HG03175 (cell line): Measurements from ENCODE around the gene GRWD1.

Source experiments
- ATAC-seq: cut with Tn5 transposase; IDR thresholded peaks from one replicate; pipeline ENCODE4 v1.9.1; 2021; ENCODE audit warnings: mild to moderate bottlenecking, moderate library complexity; ENCODE audit not compliant: unreplicated experiment

The GRWD1 gene

DNA sequence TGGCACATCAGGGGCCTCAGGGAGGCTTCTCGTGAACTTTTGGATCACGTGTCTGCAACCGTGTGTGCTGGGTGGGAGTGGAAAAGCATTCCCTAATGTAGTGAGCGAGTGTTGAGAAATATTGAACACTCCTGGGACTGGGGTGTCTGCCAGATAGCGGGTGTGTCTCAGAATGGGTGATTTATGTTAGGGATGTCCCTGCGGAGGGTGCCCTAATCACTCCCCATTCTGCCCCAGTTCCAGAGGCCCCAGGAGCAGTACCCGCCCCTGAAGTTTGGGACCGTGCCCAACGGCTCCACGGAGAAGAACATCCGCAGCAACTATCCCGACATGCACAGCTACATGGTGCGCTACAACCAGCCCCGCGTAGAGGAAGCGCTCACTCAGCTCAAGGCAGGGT is 24.2 kb upstream of the GRWD1 start:
- ATAC-seq: no peak

DNA sequence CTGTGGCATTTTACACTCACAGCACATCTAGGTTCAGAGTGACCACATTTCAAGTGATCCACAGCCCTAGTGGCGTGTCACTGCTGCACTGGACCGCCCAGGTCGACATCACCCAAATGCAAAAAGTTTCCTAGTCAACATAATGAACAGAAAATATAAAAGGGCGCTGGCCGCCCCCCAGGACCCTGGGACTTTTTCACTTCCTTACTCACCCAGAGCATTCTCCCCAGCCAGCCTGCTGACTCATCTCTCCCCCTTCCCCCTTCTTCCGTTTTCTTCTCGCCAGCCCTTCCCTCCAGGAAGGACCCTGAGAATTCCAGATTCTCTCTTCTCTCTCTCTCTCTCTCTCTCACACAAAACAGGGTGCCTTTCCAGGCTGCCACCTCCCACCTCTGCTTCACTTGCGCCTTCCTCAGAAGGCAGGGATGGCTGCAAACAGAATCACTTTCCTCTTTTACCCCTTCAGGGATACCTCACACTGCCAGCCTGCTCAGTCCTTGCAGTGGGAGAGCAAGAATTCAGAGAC is 21.0 kb upstream of the GRWD1 start:
- ATAC-seq: no peak

DNA sequence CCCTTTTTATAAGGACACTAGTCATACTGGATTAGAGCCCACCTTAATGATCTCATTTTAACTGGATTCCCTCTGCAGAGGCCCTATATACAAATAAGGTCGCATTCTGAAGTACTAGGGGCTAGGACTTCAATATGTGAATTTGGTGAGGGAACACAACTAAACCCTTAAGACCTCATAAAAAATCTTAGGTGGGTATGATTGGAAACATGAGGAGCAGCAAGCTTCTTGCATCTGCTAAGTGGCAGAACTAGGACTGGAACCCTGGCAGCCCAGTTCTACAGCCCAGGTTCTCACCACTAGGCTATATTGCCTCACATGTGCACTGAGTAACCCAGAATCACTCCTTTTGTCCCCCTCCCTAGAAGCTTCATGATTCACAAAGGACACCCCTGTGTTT is 17.1 kb upstream of the GRWD1 start:
- no peak for ATAC-seq

DNA sequence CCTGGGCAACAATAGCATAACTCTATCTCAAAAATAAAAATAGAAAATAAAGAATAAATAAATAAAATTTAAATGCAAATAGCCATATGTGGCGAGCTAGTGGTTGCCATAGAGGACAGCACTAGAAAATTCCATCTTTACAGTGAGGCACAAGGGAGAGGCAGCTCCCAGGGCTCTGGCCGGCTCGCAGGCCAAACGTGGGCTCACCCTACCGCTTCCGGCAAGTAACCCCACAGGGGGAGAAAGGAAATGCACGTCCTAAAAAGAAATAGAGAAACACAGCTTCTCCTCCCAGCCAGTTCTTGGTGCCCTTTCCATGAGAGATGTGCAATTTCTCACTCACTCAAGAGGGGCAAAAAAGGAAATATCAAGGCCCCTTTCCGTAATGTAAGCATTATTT is 12.4 kb upstream of the GRWD1 start:
- ATAC-seq: no peak

GRCh38 chr19:48436586-48436985 is 9.2 kb upstream of the GRWD1 start:
- ATAC-seq: no peak

- no peak for ATAC-seq
Observed at GRCh38 chr19:48441360-48442050, 4.3 kb upstream of the GRWD1 start.

DNA sequence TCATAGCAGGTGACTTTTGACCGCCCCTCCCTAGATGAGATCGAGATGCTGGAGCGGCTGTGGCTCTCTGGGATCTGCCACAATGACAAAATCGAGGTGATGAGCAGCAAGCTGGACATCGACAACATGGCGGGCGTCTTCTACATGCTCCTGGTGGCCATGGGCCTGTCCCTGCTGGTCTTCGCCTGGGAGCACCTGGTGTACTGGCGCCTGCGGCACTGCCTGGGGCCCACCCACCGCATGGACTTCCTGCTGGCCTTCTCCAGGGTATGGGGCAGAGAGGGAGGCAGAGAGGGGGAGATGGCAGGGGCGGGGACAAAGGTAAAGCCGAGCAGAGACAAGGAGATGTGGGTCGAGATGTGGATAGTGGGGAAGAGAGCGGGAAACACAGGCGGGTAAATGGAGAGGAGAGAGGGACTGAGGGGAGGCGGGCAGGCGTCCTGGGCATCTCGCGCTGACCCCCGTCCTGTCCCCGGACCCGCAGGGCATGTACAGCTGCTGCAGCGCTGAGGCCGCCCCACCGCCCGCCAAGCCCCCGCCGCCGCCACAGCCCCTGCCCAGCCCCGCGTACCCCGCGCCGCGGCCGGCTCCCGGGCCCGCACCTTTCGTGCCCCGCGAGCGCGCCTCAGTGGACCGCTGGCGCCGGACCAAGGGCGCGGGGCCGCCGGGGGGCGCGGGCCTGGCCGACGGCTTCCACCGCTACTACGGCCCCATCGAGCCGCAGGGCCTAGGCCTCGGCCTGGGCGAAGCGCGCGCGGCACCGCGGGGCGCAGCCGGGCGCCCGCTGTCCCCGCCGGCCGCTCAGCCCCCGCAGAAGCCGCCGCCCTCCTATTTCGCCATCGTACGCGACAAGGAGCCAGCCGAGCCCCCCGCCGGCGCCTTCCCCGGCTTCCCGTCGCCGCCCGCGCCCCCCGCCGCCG is 3.4 kb upstream of the GRWD1 start:
- no peak for ATAC-seq

DNA sequence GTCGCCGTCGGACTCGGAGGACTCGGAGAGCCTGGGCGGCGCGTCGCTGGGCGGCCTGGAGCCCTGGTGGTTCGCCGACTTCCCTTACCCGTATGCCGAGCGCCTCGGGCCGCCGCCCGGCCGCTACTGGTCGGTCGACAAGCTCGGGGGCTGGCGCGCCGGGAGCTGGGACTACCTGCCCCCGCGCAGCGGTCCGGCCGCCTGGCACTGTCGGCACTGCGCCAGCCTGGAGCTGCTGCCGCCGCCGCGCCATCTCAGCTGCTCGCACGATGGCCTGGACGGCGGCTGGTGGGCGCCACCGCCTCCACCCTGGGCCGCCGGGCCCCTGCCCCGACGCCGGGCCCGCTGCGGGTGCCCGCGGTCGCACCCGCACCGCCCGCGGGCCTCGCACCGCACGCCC is 2.5 kb upstream of the GRWD1 start:
- no peak for ATAC-seq

DNA sequence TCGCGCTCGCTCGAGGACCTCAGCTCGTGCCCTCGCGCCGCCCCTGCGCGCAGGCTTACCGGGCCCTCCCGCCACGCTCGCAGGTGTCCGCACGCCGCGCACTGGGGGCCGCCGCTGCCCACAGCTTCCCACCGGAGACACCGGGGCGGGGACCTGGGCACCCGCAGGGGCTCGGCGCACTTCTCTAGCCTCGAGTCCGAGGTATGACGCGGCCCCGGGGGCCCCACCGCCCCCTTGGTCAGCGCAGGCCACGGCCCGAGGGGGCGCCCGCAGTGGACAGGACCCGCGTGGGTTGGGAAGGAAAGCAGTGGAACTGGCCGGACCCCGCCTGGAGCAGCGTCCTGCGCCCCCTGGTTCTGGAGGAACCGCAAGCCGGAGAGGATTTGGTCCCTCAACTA is 2.1 kb upstream of the GRWD1 start:
- ATAC-seq: no peak

- ATAC-seq: no peak
Observed at GRCh38 chr19:48444129-48444935, 1.5 kb upstream of the GRWD1 start.

DNA sequence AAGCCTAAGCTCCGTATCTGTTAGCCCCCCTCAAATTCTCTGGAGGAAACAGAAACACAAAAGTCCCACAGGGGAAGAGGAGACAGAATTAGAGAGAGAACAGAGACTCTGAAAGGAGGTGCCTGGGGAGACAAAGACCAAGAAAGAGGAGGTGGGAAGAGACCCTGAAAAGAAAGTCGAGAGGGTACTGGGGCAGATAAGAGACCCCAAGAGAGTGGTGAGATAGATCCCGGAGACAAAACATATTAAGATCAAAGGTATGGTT is 915 bp upstream of the GRWD1 start:
- ATAC-seq: no peak

GRCh38 chr19:48445256-48445605 is 552 bp upstream of the GRWD1 start:
- peak; percentile 30 for ATAC-seq

GRCh38 chr19:48446579-48446978 is 796 bp downstream of the GRWD1 start:
- no peak for ATAC-seq

- no peak for ATAC-seq
Observed at GRCh38 chr19:48448563-48448962, 2.8 kb downstream of the GRWD1 start.

DNA sequence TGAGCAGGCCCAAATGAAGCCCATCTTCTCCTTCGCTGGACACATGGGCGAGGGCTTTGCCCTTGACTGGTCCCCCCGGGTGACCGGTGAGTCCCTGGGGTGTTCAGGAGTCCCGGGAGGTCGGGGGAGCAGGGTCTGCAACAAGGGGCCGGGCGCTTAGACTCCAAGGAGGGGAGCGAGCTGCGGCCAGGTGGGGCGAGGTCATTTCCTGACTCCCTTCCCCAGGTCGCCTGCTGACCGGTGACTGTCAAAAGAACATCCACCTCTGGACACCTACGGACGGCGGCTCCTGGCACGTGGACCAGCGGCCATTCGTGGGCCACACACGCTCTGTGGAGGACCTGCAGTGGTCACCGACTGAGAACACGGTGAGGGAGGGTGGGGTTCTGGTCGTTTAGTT is 4.7 kb downstream of the GRWD1 start:
- no peak for ATAC-seq

- no peak for ATAC-seq
Observed at GRCh38 chr19:48450863-48451262, 5.1 kb downstream of the GRWD1 start.

GRCh38 chr19:48451624-48452023 is 5.8 kb downstream of the GRWD1 start:
- no peak for ATAC-seq

DNA sequence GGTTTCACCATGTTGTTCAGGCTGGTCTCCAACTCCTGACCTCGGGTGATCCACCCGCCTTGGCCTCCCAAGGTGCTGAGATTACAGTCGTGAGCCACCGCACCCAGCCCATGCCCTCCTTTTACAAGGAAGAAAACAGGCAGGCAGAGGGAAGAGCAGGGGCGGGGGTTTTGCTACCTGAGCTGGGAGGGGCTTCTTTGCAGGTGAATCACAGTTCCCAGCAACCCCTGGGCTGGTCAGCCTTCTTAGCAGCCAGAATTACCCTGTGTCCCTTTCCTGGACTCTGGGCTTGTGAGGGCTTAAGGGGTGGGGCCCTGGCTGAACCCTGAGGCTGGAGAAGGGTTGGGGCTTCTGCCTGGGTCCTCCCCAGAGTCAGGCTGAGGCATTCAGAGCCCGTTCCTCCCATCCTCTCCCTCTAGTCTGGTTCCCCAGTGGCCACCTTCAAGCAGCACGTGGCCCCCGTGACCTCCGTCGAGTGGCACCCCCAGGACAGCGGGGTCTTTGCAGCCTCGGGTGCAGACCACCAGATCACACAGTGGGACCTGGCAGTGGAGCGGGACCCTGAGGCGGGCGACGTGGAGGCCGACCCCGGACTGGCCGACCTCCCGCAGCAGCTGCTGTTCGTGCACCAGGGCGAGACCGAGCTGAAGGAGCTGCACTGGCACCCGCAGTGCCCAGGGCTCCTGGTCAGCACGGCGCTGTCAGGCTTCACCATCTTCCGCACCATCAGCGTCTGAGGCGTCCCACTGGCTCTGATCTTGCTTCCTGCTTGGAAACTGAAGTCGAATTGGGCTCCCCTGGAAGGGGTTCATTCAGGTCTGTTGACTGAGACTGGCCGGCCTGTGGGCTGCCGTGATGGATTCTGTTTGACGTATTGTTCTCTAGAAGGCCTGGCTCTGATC is 6.8 kb downstream of the GRWD1 start:
- no peak for ATAC-seq

DNA sequence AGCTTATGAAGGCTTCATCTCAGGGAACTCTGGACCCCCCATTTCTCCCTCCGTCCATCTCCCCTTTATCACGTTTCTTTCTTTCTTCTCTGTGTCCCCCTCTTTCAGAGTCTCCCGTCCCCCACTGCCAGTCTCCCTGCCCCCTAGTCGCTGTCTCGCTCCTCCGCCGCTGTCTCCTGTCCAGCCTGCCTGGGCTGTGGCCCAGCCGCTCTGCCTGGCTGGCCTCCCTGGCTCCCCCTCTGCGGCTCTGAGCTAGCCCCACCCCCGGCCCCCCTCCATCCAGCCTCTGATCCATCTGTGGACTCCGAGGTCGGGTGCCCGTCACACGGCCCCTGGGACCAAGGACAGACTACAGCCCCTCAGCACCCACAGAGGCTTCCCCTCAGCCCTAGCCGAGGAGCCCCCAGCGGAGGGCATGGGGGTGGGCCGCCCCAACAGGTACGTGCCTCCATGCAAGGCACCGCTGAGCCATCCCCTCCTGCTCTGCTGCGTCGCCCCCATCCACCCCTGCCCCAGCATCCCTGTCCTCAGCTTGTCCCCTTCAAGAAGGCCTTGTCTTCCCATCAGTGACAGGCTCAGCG is 8.5 kb downstream of the GRWD1 start:
- ATAC-seq: no peak

GRCh38 chr19:48455171-48455907 is 9.6 kb downstream of the GRWD1 start, which contains the start of gene KCNJ14:
Gene KCNJ14, plus strand, starts transcription at chr19:48455574. Its CDS starts 6,151 bp downstream, at chr19:48461725.
- ATAC-seq: no peak
